GM21825 (cell line): Measurements from ENCODE around the gene EPSTI1.

ENCODE experiments used
- ATAC-seq: cut with Tn5 transposase; IDR thresholded peaks from one replicate; pipeline ENCODE4 v1.9.1; 2021; ENCODE audit warnings: mild to moderate bottlenecking, moderate library complexity; ENCODE audit not compliant: unreplicated experiment

EPSTI1 gene

GRCh38 chr13:42991898-42992763 lies at the start of gene EPSTI1:
EPSTI1 (minus strand) TSS chr13:42992241; CDS start chr13:42992165, 76 bp downstream.
- peak; percentile 70 for ATAC-seq

- peak; percentile 43 for ATAC-seq
These were observed 49.4 kb upstream of the EPSTI1 start for GRCh38 chr13:43041369-43041921.

GRCh38 chr13:43040581-43041368 lies 48.7 kb upstream of the EPSTI1 start:
- ATAC-seq = peak; percentile 17

- ATAC-seq = no peak
These were observed 47.9 kb upstream of the EPSTI1 start for GRCh38 chr13:43039966-43040365.

GRCh38 chr13:43036351-43037250 lies 44.6 kb upstream of the EPSTI1 start:
- ATAC-seq = no peak

- ATAC-seq = no peak
These were observed 41.0 kb upstream of the EPSTI1 start for GRCh38 chr13:43033038-43033437.

GRCh38 chr13:43031881-43032280 lies 39.8 kb upstream of the EPSTI1 start:
- ATAC-seq = no peak

GRCh38 chr13:43030548-43030947 lies 38.5 kb upstream of the EPSTI1 start:
- peak; percentile 70 for ATAC-seq

GRCh38 chr13:43026262-43026661 lies 34.2 kb upstream of the EPSTI1 start:
- no peak for ATAC-seq

- peak; percentile 85 for ATAC-seq
These were observed 31.4 kb upstream of the EPSTI1 start, which contains the start of gene DNAJC15 for GRCh38 chr13:43023289-43023963. DNAJC15 (plus strand) TSS chr13:43023586; CDS start chr13:43023627, 41 bp downstream.

GRCh38 chr13:43022934-43023288 lies 30.9 kb upstream of the EPSTI1 start:
- ATAC-seq = no peak

GRCh38 chr13:43021926-43022670 lies 30.1 kb upstream of the EPSTI1 start:
- no peak for ATAC-seq

- ATAC-seq = no peak
These were observed 28.8 kb upstream of the EPSTI1 start for GRCh38 chr13:43020794-43021193.

- no peak for ATAC-seq
These were observed 27.8 kb upstream of the EPSTI1 start for GRCh38 chr13:43019811-43020210.

- ATAC-seq = no peak
These were observed 24.2 kb upstream of the EPSTI1 start for GRCh38 chr13:43016226-43016625.

- no peak for ATAC-seq
These were observed 22.1 kb upstream of the EPSTI1 start for GRCh38 chr13:43014162-43014561.

GRCh38 chr13:43009506-43009905 lies 17.5 kb upstream of the EPSTI1 start:
- no peak for ATAC-seq

GRCh38 chr13:43008596-43008995 lies 16.6 kb upstream of the EPSTI1 start:
- no peak for ATAC-seq

- ATAC-seq = no peak
These were observed 15.0 kb upstream of the EPSTI1 start for GRCh38 chr13:43006893-43007631.
